PFSK-1 (cell line): ENCODE data around the gene LSAMP.

Experiments used
- FOXP2 ChIP-seq: optimal IDR thresholded peaks from 2 replicates; pipeline ENCODE3; 2011; ENCODE audit warnings: borderline replicate concordance, control low read depth, inconsistent platforms; ENCODE audit not compliant: insufficient read depth; ENCODE audit errors: extremely low read length, extremely low read depth
- POLR2AphosphoS5 ChIP-seq: IDR thresholded peaks from 2 replicates; pipeline ENCODE4 v1.6.1; 2012; ENCODE audit warnings: low read depth, mild to moderate bottlenecking, control low read depth, low read length, moderate library complexity
- REST ChIP-seq, 2 experiments: IDR thresholded peaks; 2 replicates each; pipeline versions ENCODE4 v1.6.1 to v1.8.0; 2011 to 2012; ENCODE audit warnings: low read depth in 2 of 2, low read length in 2 of 2, control low read depth in 1 of 2, inconsistent platforms in 1 of 2, mild to moderate bottlenecking in 1 of 2, moderate library complexity in 1 of 2; ENCODE audit not compliant: insufficient read depth in 1 of 2
- TAF1 ChIP-seq: IDR thresholded peaks from 2 replicates; pipeline ENCODE4 v1.6.1; 2012; ENCODE audit warnings: low read length, control low read depth, borderline replicate concordance; ENCODE audit not compliant: insufficient read depth

GRCh38 chr3:116390318-116390717 is 55.0 kb downstream of the LSAMP start:
- TF ChIP-seq POLR2AphosphoS5 = no peak
- TF ChIP-seq TAF1 = no peak
- TF ChIP-seq REST (IDR thresholded peaks at IDR 0.05; ENCODE audit: insufficient read depth in 1 of 2, low read depth in 2 of 2, low read length in 2 of 2) = no peak
- TF ChIP-seq FOXP2 = no peak
